Measurements from ENCODE around the gene AK5.

DNA sequence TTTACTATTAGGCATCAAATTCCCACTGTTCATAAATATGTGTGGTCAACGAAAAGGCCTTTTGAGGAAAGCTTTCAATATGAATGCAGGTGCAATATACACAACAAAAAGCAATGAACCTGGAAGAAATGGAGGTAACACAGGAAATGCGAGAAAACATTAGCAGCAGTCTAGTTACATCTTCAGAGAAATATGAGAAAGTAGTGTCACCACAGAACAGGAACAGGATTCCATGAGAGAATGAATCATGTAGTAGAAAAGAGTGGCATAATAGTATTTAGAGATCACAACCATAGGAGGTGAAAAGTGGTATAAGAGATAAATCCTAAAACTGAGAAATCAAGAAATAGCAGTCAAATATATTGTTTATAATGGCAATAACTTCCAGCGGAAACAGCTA is 103.7 kb downstream of the AK5 start:
- TF ChIP-seq, protein P1, sequence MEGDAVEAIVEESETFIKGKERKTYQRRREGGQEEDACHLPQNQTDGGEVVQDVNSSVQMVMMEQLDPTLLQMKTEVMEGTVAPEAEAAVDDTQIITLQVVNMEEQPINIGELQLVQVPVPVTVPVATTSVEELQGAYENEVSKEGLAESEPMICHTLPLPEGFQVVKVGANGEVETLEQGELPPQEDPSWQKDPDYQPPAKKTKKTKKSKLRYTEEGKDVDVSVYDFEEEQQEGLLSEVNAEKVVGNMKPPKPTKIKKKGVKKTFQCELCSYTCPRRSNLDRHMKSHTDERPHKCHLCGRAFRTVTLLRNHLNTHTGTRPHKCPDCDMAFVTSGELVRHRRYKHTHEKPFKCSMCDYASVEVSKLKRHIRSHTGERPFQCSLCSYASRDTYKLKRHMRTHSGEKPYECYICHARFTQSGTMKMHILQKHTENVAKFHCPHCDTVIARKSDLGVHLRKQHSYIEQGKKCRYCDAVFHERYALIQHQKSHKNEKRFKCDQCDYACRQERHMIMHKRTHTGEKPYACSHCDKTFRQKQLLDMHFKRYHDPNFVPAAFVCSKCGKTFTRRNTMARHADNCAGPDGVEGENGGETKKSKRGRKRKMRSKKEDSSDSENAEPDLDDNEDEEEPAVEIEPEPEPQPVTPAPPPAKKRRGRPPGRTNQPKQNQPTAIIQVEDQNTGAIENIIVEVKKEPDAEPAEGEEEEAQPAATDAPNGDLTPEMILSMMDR (IDR thresholded peaks at IDR 0.05): no peak
- no peak for TF ChIP-seq ZFX (IDR thresholded peaks at IDR 0.05; ENCODE audit: borderline replicate concordance)

Data from 22Rv1 (cell line).